ENCODE measurements around the gene SLC11A1.

- TF ChIP-seq, protein P1, sequence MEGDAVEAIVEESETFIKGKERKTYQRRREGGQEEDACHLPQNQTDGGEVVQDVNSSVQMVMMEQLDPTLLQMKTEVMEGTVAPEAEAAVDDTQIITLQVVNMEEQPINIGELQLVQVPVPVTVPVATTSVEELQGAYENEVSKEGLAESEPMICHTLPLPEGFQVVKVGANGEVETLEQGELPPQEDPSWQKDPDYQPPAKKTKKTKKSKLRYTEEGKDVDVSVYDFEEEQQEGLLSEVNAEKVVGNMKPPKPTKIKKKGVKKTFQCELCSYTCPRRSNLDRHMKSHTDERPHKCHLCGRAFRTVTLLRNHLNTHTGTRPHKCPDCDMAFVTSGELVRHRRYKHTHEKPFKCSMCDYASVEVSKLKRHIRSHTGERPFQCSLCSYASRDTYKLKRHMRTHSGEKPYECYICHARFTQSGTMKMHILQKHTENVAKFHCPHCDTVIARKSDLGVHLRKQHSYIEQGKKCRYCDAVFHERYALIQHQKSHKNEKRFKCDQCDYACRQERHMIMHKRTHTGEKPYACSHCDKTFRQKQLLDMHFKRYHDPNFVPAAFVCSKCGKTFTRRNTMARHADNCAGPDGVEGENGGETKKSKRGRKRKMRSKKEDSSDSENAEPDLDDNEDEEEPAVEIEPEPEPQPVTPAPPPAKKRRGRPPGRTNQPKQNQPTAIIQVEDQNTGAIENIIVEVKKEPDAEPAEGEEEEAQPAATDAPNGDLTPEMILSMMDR (tag by site-specific recombination; IDR thresholded peaks at IDR 0.05) = no peak
- TF ChIP-seq ZNF423 (tag by site-specific recombination; IDR thresholded peaks at IDR 0.05) (no peak), TCF7L2 (IDR thresholded peaks at IDR 0.05; ENCODE audit: borderline replicate concordance, low read depth, low read length) (no peak), SP3 (tag by site-specific recombination; IDR thresholded peaks at IDR 0.05) (no peak), ZNF274 (IDR thresholded peaks at IDR 0.05; ENCODE audit: low read length) (no peak), ZNF274 (tag by site-specific recombination; IDR thresholded peaks at IDR 0.05; ENCODE audit: borderline replicate concordance) (no peak), GLI2 (tag by site-specific recombination; IDR thresholded peaks at IDR 0.05; ENCODE audit: borderline replicate concordance, low read depth) (no peak)
- TF ChIP-seq, protein P2, sequence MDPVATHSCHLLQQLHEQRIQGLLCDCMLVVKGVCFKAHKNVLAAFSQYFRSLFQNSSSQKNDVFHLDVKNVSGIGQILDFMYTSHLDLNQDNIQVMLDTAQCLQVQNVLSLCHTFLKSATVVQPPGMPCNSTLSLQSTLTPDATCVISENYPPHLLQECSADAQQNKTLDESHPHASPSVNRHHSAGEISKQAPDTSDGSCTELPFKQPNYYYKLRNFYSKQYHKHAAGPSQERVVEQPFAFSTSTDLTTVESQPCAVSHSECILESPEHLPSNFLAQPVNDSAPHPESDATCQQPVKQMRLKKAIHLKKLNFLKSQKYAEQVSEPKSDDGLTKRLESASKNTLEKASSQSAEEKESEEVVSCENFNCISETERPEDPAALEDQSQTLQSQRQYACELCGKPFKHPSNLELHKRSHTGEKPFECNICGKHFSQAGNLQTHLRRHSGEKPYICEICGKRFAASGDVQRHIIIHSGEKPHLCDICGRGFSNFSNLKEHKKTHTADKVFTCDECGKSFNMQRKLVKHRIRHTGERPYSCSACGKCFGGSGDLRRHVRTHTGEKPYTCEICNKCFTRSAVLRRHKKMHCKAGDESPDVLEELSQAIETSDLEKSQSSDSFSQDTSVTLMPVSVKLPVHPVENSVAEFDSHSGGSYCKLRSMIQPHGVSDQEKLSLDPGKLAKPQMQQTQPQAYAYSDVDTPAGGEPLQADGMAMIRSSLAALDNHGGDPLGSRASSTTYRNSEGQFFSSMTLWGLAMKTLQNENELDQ (tag by site-specific recombination; IDR thresholded peaks at IDR 0.05; ENCODE audit: low read depth) = no peak
Observed at GRCh38 chr2:218383892-218384519, 1.9 kb downstream of the SLC11A1 start.
